NCI-H128 (cell line): ENCODE data around the gene DARS1.
A peak's percentile ranks its signal among the peaks of the same experiment; 100 is the strongest.

Source experiments
- DNase-seq: peaks from one replicate; lab custom pipeline; 2025; ENCODE audit not compliant: unreplicated experiment; lab: John Stamatoyannopoulos, UW

DARS1 gene

GRCh38 chr2:135985018-135985825 is at the start of gene DARS1:
DARS1 (minus strand) TSS chr2:135985626; CDS start chr2:135985468, 158 bp downstream.
- peak; percentile 82 for DNase-seq

- DNase-seq = no peak
Observed at GRCh38 chr2:136034629-136035028, 49.2 kb upstream of the DARS1 start.

GRCh38 chr2:136032817-136033535 is 47.5 kb upstream of the DARS1 start:
- DNase-seq = no peak

- DNase-seq = no peak
Observed at GRCh38 chr2:136032192-136032591, 46.8 kb upstream of the DARS1 start.

- no peak for DNase-seq
Observed at GRCh38 chr2:136031711-136032110, 46.3 kb upstream of the DARS1 start.

- no peak for DNase-seq
Observed at GRCh38 chr2:136030406-136030805, 45.0 kb upstream of the DARS1 start.

GRCh38 chr2:136029149-136029548 is 43.7 kb upstream of the DARS1 start:
- no peak for DNase-seq

GRCh38 chr2:136028001-136028400 is 42.6 kb upstream of the DARS1 start:
- DNase-seq = no peak

- DNase-seq = no peak
Observed at GRCh38 chr2:136027112-136027511, 41.7 kb upstream of the DARS1 start.

- DNase-seq = peak; percentile 69
Observed at GRCh38 chr2:136025057-136025973, 39.9 kb upstream of the DARS1 start.

GRCh38 chr2:136024616-136025015 is 39.2 kb upstream of the DARS1 start:
- DNase-seq = no peak

GRCh38 chr2:136024185-136024584 is 38.8 kb upstream of the DARS1 start:
- DNase-seq = no peak

- DNase-seq = no peak
Observed at GRCh38 chr2:136023416-136023815, 38.0 kb upstream of the DARS1 start.

GRCh38 chr2:136022396-136023146 is 37.1 kb upstream of the DARS1 start:
- no peak for DNase-seq

GRCh38 chr2:136021976-136022375 is 36.5 kb upstream of the DARS1 start:
- DNase-seq = no peak

- no peak for DNase-seq
Observed at GRCh38 chr2:136021406-136021805, 36.0 kb upstream of the DARS1 start.

- no peak for DNase-seq
Observed at GRCh38 chr2:136020831-136021230, 35.4 kb upstream of the DARS1 start.

- no peak for DNase-seq
Observed at GRCh38 chr2:136019825-136020224, 34.4 kb upstream of the DARS1 start.

- no peak for DNase-seq
Observed at GRCh38 chr2:136019306-136019705, 33.9 kb upstream of the DARS1 start.

GRCh38 chr2:136017786-136018185 is 32.4 kb upstream of the DARS1 start:
- no peak for DNase-seq

- DNase-seq = no peak
Observed at GRCh38 chr2:136016836-136017235, 31.4 kb upstream of the DARS1 start.
